Neuronal stem cell (in vitro differentiated cells): ENCODE results near the gene FHIT.

ENCODE experiments used
- DNase-seq: peaks from one replicate; pipeline ENCODE4 v3.0.0-alpha.2; 2013; ENCODE audit warnings: low spot score
- H2AFZ ChIP-seq: one replicate; pipeline ENCODE4 v1.6.1; 2013; ENCODE audit warnings: mild to moderate bottlenecking, low read length, inconsistent platforms
- H2AK5ac ChIP-seq: 2 replicates; pipeline ENCODE4 v1.6.1; 2013; ENCODE audit warnings: low read depth, mild to moderate bottlenecking, inconsistent platforms, low read length, moderate library complexity, mixed read lengths
- H2BK120ac ChIP-seq: 2 replicates; pipeline ENCODE4 v1.6.1; 2013; ENCODE audit warnings: low read depth, mild to moderate bottlenecking, inconsistent platforms, low read length, moderate library complexity, mixed read lengths
- H2BK12ac ChIP-seq: one replicate; pipeline ENCODE4 v1.6.1; 2013; ENCODE audit warnings: low read length, inconsistent platforms
- H2BK15ac ChIP-seq: 2 replicates; pipeline ENCODE4 v1.6.1; 2013; ENCODE audit warnings: mild to moderate bottlenecking, low read length, inconsistent platforms, mixed read lengths
- H2BK5ac ChIP-seq: one replicate; pipeline ENCODE4 v1.6.1; 2013; ENCODE audit warnings: inconsistent platforms, mild to moderate bottlenecking, low read length, moderate library complexity
- H3K14ac ChIP-seq: one replicate; pipeline ENCODE4 v1.6.1; 2013; ENCODE audit warnings: low read length, inconsistent platforms
- H3K18ac ChIP-seq: 2 replicates; pipeline ENCODE4 v1.6.1; 2013; ENCODE audit warnings: low read length, inconsistent platforms
- H3K23ac ChIP-seq: 2 replicates; pipeline ENCODE4 v1.6.1; 2013; ENCODE audit warnings: low read depth, mild to moderate bottlenecking, mixed read lengths, low read length, inconsistent platforms; ENCODE audit not compliant: poor library complexity
- H3K27ac ChIP-seq: replicated peaks from 3 replicates; pipeline ENCODE4 v1.5.1; 2013; ENCODE audit warnings: low read length, inconsistent platforms
- H3K27me3 ChIP-seq, 3 experiments: 2 replicates each; pipeline ENCODE4 v1.6.1; 2013; ENCODE audit warnings: low read length in 3 of 3, mild to moderate bottlenecking in 2 of 3, inconsistent platforms in 1 of 3, low read depth in 1 of 3, mixed read lengths in 1 of 3, moderate library complexity in 1 of 3; ENCODE audit not compliant: control insufficient read depth in 3 of 3, insufficient read depth in 3 of 3
- H3K36me3 ChIP-seq, 2 donors: replicated peaks in 1 of 2; 2 replicates each; pipeline ENCODE4 v1.6.1; 2013; ENCODE audit warnings: low read length in 2 of 2; ENCODE audit not compliant: control insufficient read depth in 2 of 2, insufficient read depth in 2 of 2
- H3K4ac ChIP-seq: 2 replicates; pipeline ENCODE4 v1.6.1; 2013; ENCODE audit warnings: inconsistent platforms, mild to moderate bottlenecking, low read length, moderate library complexity
- H3K4me1 ChIP-seq, 2 donors: 1 replicate in 1 of 2; 2 replicates in 1 of 2; pipeline ENCODE4 v1.6.1; 2013; ENCODE audit warnings: low read length in 2 of 2, low read depth in 1 of 2; ENCODE audit not compliant: control insufficient read depth in 2 of 2, insufficient read depth in 1 of 2
- H3K4me2 ChIP-seq: one replicate; pipeline ENCODE4 v1.6.1; 2013; ENCODE audit warnings: mild to moderate bottlenecking, low read length, inconsistent platforms; ENCODE audit not compliant: insufficient read depth, poor library complexity, severe bottlenecking
- H3K4me3 ChIP-seq, 2 donors: 2 replicates each; pipeline ENCODE4 v1.5.1; 2013; ENCODE audit warnings: low read length in 2 of 2, mild to moderate bottlenecking in 2 of 2, inconsistent platforms in 1 of 2, moderate library complexity in 1 of 2
- H3K79me1 ChIP-seq: one replicate; pipeline ENCODE4 v1.6.1; 2013; ENCODE audit warnings: low read depth, mild to moderate bottlenecking, inconsistent platforms, low read length, moderate library complexity
- H3K9ac ChIP-seq: one replicate; pipeline ENCODE4 v1.6.1; 2013; ENCODE audit warnings: mild to moderate bottlenecking, low read depth, low read length, inconsistent platforms; ENCODE audit not compliant: poor library complexity
- H3K9me3 ChIP-seq, 2 donors: replicated peaks in 1 of 2; 2 replicates each; pipeline versions ENCODE3 to v1.6.1; 2013; ENCODE audit warnings: low read length in 2 of 2, mild to moderate bottlenecking in 2 of 2, inconsistent platforms in 1 of 2, low read depth in 1 of 2, mixed read lengths in 1 of 2, moderate library complexity in 1 of 2; ENCODE audit not compliant: control insufficient read depth in 2 of 2, insufficient read depth in 1 of 2
- H4K8ac ChIP-seq: one replicate; pipeline ENCODE4 v1.6.1; 2013; ENCODE audit warnings: low read depth, mild to moderate bottlenecking, inconsistent platforms, low read length, moderate library complexity
- H4K91ac ChIP-seq: one replicate; pipeline ENCODE4 v1.6.1; 2013; ENCODE audit warnings: low read length, low read depth, mild to moderate bottlenecking, inconsistent platforms; ENCODE audit not compliant: poor library complexity
- WGBS, 2 donors: extraction: QIAGEN DNeasy Blood & Tissue Kit; methylation state at CpG; one replicate each; pipeline ENCODE4 v1.1.7; 2013; ENCODE audit warnings: missing lambda C conversion rate in 2 of 2, mixed read lengths in 1 of 2; ENCODE audit not compliant: insufficient read length in 2 of 2, insufficient replicate concordance in 1 of 2; ENCODE audit errors: extremely low coverage in 2 of 2; 5-methylcytosine and 5-hydroxymethylcytosine counted together

FHIT gene

GRCh38 chr3:60246361-60246760 is 1004.9 kb downstream of the FHIT start:
- H2BK120ac ChIP-seq = no peak overlapping the region
- no peak overlapping the region for H4K91ac ChIP-seq
- no peak overlapping the region for H3K14ac ChIP-seq
- no peak overlapping the region for H3K27ac ChIP-seq
- no peak overlapping the region for H4K8ac ChIP-seq
- no peaks in the 10 kb centered on the region for H3K36me3 ChIP-seq
- no peak overlapping the region for H3K4me3 ChIP-seq
- H2BK15ac ChIP-seq = no peak overlapping the region
- H3K23ac ChIP-seq = no peak overlapping the region
- no peaks in the 10 kb centered on the region for H3K79me1 ChIP-seq
- no peak overlapping the region for H3K4ac ChIP-seq
- H3K18ac ChIP-seq = no peak overlapping the region
- no peak overlapping the region for H3K9ac ChIP-seq
- no peak overlapping the region for H2BK12ac ChIP-seq
- H2AFZ ChIP-seq = no peak overlapping the region
- H3K9me3 ChIP-seq = no peaks in the 10 kb centered on the region
- no peak for DNase-seq
- no peak overlapping the region for H2AK5ac ChIP-seq
- no peaks in the 10 kb centered on the region for H3K27me3 ChIP-seq
- no CpG with 5 or more reads among the region's 4 CpGs for WGBS, 2 donors
- no peak overlapping the region for H3K4me2 ChIP-seq
- H2BK5ac ChIP-seq = no peak overlapping the region
- no peaks in the 10 kb centered on the region for H3K4me1 ChIP-seq

GRCh38 chr3:60243456-60243855 is 1007.8 kb downstream of the FHIT start:
- H2BK5ac ChIP-seq = no peak overlapping the region
- no peak overlapping the region for H4K91ac ChIP-seq
- H2AK5ac ChIP-seq = no peak overlapping the region
- DNase-seq = no peak
- H2BK120ac ChIP-seq = no peak overlapping the region
- no peaks in the 10 kb centered on the region for H3K27me3 ChIP-seq
- no peak overlapping the region for H3K9ac ChIP-seq
- H3K4me2 ChIP-seq = no peak overlapping the region
- no peak overlapping the region for H2AFZ ChIP-seq
- no peak overlapping the region for H2BK12ac ChIP-seq
- H3K9me3 ChIP-seq = no peaks in the 10 kb centered on the region
- no CpG with 5 or more reads among the region's 5 CpGs for WGBS, 2 donors
- H2BK15ac ChIP-seq = no peak overlapping the region
- no peak overlapping the region for H3K27ac ChIP-seq
- peaks cover 0 to 2% of the 10 kb centered on the region in 2 donors for H3K4me1 ChIP-seq
- no peak overlapping the region for H3K4ac ChIP-seq
- H4K8ac ChIP-seq = no peak overlapping the region
- H3K4me3 ChIP-seq = no peak overlapping the region
- H3K18ac ChIP-seq = no peak overlapping the region
- H3K14ac ChIP-seq = no peak overlapping the region
- H3K36me3 ChIP-seq = no peaks in the 10 kb centered on the region
- no peak overlapping the region for H3K23ac ChIP-seq
- H3K79me1 ChIP-seq = no peaks in the 10 kb centered on the region

DNA sequence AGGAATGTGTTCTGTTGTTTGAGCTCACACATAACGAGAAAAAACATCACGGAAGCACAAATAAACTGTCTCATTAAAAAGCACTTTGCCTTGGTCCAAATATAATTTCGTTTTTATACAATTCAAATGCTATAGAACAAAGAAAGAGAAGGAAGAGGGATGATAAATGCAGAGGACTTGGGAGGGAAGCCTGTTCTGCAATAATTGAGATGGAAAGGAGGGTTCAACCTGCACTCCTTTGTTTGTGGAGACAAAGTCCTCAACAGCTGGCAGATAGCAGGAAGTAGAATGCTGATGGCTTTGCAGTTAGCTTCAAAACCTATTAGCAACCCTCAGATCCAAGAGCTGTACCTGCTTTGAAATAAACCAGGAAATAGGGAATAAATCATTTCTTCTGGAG is 1010.8 kb downstream of the FHIT start:
- Histone ChIP-seq H2AK5ac (no peak overlapping the region), H3K14ac (no peak overlapping the region), H4K91ac (no peak overlapping the region), H3K23ac (no peak overlapping the region), H2BK12ac (no peak overlapping the region), H3K36me3 (no peaks in the 10 kb centered on the region), H3K27me3 (no peaks in the 10 kb centered on the region), H3K9me3 (no peaks in the 10 kb centered on the region), H4K8ac (no peak overlapping the region), H3K4me1 (peaks cover 0 to 2% of the 10 kb centered on the region in 2 donors), H3K4me2 (no peak overlapping the region), H2BK120ac (no peak overlapping the region), H3K4me3 (no peak overlapping the region), H3K79me1 (no peaks in the 10 kb centered on the region), H2BK5ac (no peak overlapping the region), H3K18ac (no peak overlapping the region), H3K27ac (no peak overlapping the region), H3K9ac (no peak overlapping the region), H3K4ac (no peak overlapping the region), H2AFZ (no peak overlapping the region), H2BK15ac (no peak overlapping the region)
- no peak for DNase-seq
- WGBS, 2 donors = no CpG with 5 or more reads among the region's 3 CpGs

DNA sequence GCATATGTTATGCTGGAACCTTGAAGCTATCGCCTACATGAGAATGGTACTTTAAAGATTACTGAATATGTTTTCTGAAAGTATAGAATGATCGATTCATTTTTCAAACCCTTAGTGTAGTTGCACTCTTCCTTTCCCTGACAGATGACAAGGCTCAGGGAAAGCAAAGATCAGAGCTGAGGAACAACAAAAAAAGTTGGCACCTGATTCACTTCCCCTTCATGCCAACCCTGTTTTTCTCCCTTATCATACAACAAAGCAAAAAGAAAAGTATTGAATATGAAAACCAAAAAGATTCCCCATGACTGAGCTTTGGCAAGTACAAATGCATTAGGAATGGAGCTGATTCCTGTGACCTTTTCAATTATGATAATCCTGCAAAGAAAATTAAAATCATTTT is 1012.7 kb downstream of the FHIT start:
- H3K27me3 ChIP-seq = no peaks in the 10 kb centered on the region
- no peak overlapping the region for H2BK5ac ChIP-seq
- H3K9ac ChIP-seq = no peak overlapping the region
- H3K36me3 ChIP-seq = no peaks in the 10 kb centered on the region
- H2BK120ac ChIP-seq = no peak overlapping the region
- H2BK15ac ChIP-seq = no peak overlapping the region
- no peak overlapping the region for H2AK5ac ChIP-seq
- H3K23ac ChIP-seq = no peak overlapping the region
- peaks cover 0 to 2% of the 10 kb centered on the region in 2 donors for H3K4me1 ChIP-seq
- no peak overlapping the region for H3K14ac ChIP-seq
- H3K4ac ChIP-seq = no peak overlapping the region
- no CpG with 5 or more reads among the region's 2 CpGs for WGBS, 2 donors
- no peak overlapping the region for H4K8ac ChIP-seq
- no peaks in the 10 kb centered on the region for H3K79me1 ChIP-seq
- H3K27ac ChIP-seq = no peak overlapping the region
- no peak overlapping the region for H3K4me2 ChIP-seq
- no peak overlapping the region for H2AFZ ChIP-seq
- no peak overlapping the region for H2BK12ac ChIP-seq
- no peak overlapping the region for H3K4me3 ChIP-seq
- no peak for DNase-seq
- no peak overlapping the region for H3K18ac ChIP-seq
- no peak overlapping the region for H4K91ac ChIP-seq
- no peaks in the 10 kb centered on the region for H3K9me3 ChIP-seq
